GM21576 (cell line): ENCODE results near the gene POR.
"Not testable (repeated sequence)": the region's sequence is repeated elsewhere in the genome, so short reads cannot be mapped to it uniquely, and the experiment has no call there.

ENCODE experiments used
- ATAC-seq: cut with Tn5 transposase; IDR thresholded peaks from one replicate; pipeline ENCODE4 v1.9.1; 2021; ENCODE audit warnings: mild to moderate bottlenecking, moderate library complexity; ENCODE audit not compliant: unreplicated experiment

POR gene

GRCh38 chr7:75884476-75884875 is 30.5 kb upstream of the POR start:
- ATAC-seq: no peak

- ATAC-seq: no peak
These were observed 29.9 kb upstream of the POR start for GRCh38 chr7:75885036-75885435.

- ATAC-seq: no peak
These were observed 27.1 kb upstream of the POR start for GRCh38 chr7:75887669-75888369.

GRCh38 chr7:75888464-75889222 is 26.3 kb upstream of the POR start:
- no peak for ATAC-seq

- ATAC-seq: no peak
These were observed 25.6 kb upstream of the POR start for GRCh38 chr7:75889223-75889825.

GRCh38 chr7:75889826-75890225 is 25.1 kb upstream of the POR start:
- no peak for ATAC-seq

GRCh38 chr7:75891237-75891636 is 23.7 kb upstream of the POR start:
- not testable (repeated sequence) for ATAC-seq

GRCh38 chr7:75891815-75892411 is 23.0 kb upstream of the POR start:
- no peak for ATAC-seq

- ATAC-seq: no peak
These were observed 22.2 kb upstream of the POR start for GRCh38 chr7:75892634-75893272.

- no peak for ATAC-seq
These were observed 18.1 kb upstream of the POR start for GRCh38 chr7:75896803-75897327.

GRCh38 chr7:75900617-75901315 is 14.2 kb upstream of the POR start:
- no peak for ATAC-seq

- ATAC-seq: no peak
These were observed 9.0 kb upstream of the POR start for GRCh38 chr7:75905785-75906604.

- ATAC-seq: no peak
These were observed 7.8 kb upstream of the POR start for GRCh38 chr7:75906991-75907667.

- not testable (repeated sequence) for ATAC-seq
These were observed 7.3 kb upstream of the POR start for GRCh38 chr7:75907668-75908039.

- no peak for ATAC-seq
These were observed 5.3 kb upstream of the POR start for GRCh38 chr7:75909521-75910132.

- not testable (repeated sequence) for ATAC-seq
These were observed 3.8 kb upstream of the POR start for GRCh38 chr7:75911186-75911585.

- no peak for ATAC-seq
These were observed 1.5 kb upstream of the POR start for GRCh38 chr7:75913437-75913836.

- no peak for ATAC-seq
These were observed 743 bp upstream of the POR start for GRCh38 chr7:75914169-75914654.
